C1 segment of cervical spinal cord (tissue), 14 donors: ENCODE measurements around the gene JARID2.

Experiments used
- DNase-seq, 14 donors: peaks; one replicate each; lab custom pipeline; 2025; lab: John Stamatoyannopoulos, UW

Gene JARID2

DNA sequence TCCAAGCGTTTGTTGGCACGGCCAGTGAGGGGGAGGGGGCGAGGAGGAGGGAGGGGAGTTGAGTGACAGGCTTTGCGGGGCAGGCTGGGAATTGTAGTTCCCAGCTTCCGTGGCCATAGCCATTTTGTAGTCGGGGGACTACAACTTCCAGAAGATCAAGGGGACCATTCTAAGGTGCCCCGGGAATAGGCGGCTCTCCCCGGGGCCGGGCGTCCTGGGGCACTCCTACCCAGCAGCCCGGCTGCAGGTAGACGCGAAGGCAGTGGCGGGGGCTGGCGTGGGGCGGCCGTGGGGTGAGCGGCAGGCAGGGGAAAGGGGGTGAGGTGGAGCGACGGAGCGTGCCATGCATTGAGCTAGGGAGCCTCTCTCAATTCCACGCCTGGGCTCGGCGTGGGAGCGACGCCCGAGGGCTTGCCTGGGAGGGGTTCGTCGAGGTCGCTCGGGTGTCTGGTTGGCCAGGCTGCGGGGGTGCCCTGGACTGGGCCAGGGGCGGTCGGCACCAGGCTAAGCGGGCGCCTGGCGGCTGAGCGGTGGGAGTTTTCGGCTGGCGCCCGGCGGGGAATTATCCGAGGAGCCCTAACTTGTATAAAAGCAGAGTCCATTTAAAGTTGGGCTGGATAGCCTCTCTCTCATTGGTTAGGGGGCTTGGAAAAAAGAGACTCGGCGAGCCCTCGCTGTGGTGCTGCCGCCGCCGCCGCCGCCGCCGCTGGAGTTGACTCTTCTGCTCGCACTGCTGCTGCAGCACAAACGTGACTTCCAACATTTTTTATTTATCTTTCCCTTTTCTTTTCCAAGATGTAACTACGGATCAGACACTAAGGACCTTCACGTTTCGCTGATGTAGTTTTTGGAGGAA lies at the start of gene JARID2:
Gene JARID2, plus strand, starts transcription at position 709 of the 856 bp plus-strand sequence. CDS start 471 bp downstream, outside the sequence.
- peak; percentile 95 to 100 (median 98) for DNase-seq

GRCh38 chr6:15200087-15200486 lies 45.8 kb upstream of the JARID2 start:
- DNase-seq = no peak

GRCh38 chr6:15205321-15205720 lies 40.5 kb upstream of the JARID2 start:
- no peak for DNase-seq

DNA sequence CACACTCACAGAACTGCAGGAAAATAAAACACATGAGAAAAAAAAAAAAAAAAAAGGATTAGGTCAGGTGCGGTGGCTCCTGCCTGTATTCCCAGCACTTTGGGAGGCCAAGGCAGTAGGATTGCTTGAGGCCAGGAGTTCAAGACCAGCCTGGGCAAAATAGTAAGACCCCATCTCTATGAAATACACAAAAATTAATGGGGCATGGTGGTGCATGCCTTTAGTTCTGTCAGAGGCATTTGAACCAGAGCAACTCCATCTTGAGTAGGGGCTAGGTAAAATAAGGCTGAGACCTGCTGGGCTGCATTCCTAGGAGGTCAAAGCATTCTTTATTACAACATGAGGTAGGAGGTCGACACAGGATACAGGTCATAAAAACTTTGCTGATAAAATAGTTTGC lies 39.0 kb upstream of the JARID2 start:
- no peak for DNase-seq

DNA sequence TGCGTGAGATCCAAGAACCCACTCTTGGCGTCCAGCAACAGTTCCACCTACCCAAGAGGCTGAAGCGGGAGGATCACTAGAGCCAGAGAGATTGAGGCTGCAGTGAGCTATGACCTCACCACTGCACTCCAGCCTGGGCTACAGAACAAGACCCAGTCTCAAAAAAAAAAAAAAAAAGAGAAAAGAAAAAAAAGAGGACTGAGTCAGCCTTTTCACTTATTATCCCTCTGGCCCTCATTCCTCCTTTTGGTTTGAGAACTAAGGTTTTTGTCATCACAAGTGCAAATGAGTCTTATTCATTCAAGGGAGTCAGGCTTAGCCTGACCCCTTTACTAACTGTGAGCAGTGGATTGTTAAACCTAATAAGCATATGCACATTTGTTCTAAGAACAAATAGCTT lies 37.9 kb upstream of the JARID2 start:
- no peak for DNase-seq

GRCh38 chr6:15213838-15214400 lies 31.9 kb upstream of the JARID2 start:
- DNase-seq = no peak

- no peak for DNase-seq
Measured at GRCh38 chr6:15218401-15218800, 27.5 kb upstream of the JARID2 start.

DNA sequence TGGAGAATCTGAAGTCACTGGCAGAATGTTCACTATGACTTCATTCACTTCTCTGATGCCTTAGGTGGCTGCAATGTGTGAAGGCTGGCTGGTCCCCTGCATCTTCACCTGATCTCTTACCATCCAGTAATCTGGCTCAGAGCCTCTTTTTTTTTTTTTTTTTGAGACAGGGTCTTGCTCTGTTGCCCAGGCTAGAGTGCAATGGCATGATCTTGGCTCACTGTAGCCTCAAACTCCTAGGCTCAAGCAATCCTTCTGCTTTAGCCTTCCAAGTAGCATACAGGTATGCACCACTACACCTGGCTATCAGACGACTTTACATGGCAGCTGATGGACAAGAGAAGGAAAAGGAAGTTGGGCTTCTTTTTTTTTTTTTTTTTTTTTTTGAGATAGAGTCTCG lies 25.8 kb upstream of the JARID2 start:
- DNase-seq = no peak

GRCh38 chr6:15227827-15228318 lies 18.0 kb upstream of the JARID2 start:
- DNase-seq = no peak

DNA sequence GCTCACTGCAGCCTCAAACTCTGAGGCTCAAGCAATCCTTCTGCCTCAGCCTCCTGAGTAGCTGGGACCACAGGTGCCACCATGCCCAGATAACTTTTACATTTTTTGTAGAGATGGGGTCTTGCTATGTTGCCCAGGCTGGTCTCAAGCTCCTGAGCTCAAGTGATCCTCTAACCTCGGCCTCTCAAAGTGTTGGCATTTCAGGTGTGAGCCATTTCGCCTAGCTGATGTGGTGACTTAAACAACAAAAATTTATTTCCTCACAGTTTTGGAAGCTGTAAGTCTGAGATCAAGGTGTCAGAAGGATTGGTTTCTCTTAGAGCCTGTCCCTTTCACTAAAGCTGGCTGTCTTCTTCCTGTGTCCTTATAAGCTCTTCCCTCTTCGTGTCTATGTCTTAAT lies 15.0 kb upstream of the JARID2 start:
- DNase-seq = no peak

DNA sequence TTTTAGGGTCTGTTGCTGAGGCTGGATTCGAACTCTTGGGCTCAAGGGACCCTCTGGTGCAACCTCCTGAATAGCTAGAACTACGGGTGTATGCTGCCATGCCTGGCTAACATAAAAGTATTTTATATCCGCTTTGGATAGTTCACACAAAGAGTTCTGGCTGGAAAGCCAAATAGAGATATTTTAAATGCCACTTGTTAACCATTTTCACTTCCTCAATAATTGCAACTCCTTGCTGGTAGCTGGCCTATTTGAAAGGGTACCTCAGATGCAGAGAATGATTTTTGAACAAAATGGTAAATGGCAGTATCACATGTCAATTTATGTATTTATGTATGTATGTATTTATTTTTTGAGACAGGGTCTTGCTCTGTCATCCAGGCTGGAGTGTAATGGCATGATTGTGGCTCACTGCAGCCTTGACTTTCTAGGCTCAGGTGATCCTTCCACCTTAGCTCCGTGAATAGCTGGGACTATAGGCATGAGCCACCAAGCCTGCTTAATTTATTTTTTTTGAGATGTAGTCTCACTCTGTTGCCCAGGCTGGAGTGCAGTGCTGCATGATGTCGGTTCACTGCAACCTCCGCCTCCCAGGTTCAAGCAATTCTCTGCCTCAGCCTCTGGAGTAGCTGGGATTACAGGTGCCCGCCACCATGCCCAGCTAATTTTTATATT lies 12.9 kb upstream of the JARID2 start:
- DNase-seq = no peak

DNA sequence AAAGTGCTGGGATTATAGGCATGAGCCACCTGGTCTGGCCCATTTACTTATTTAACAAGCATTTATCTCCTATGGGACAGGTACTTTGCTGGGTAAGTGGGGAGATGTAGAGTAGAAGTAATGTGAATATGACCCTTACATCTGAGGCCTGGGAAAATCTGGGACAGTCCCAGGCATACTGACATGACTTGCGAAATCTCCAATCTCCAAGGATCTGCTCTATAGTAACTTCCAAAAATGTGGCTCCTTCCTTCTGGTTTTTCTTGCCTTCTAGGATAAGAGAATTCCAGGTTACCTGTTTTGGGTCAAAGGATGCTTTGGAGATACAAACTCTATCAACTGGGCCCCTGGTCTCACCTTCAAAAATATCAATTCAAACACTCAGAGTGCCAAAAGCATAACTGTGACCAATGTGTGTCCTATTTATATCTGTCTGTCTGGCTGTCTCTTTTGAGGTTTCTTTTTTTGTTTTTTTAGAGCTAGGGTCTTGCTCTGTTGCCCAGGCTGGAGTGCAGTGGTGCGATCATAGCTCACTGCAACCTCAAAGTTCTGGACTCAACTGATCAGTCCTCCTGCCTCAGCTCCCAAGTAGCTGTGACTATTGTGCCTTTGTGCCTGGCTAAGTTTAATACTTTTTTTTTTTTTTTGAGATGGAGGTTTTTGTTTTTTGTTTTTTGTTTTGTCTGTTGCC lies 11.7 kb upstream of the JARID2 start:
- no peak for DNase-seq

GRCh38 chr6:15239616-15240364 lies 6.1 kb upstream of the JARID2 start:
- DNase-seq = no peak

- DNase-seq = no peak
Measured at GRCh38 chr6:15242503-15242902, 3.4 kb upstream of the JARID2 start.

DNA sequence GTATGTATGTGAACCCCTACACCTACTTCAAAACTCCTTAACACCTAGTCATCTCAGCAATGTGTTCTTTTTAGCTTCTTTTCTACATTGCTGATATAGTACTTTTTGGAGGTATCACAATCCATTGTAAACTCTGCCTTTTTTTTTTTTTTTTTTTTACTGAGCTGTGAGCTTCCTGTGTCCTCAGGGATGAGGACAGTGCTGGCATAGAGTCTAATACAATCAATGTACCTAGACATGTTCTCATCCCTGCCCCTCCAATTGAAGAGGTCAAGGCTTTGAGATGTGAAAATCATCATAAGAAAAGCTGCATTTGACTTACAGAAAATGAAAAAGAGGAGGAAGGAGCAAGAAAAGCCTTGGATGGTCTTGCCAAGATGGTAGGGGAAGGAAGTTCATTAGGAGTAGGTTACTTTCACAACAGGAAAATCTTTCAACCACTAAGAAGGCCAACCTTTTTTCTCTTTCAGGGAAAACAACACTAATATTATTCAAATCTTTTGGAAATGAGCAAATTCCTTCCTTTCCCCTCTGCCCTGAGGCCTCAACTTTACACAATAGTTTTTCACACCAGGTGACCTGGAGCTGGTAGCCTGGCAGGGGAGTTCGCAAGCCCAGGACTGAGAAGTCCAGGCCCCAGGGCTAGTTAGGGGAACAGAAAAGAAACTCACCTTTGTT lies 2.8 kb upstream of the JARID2 start:
- DNase-seq = no peak

DNA sequence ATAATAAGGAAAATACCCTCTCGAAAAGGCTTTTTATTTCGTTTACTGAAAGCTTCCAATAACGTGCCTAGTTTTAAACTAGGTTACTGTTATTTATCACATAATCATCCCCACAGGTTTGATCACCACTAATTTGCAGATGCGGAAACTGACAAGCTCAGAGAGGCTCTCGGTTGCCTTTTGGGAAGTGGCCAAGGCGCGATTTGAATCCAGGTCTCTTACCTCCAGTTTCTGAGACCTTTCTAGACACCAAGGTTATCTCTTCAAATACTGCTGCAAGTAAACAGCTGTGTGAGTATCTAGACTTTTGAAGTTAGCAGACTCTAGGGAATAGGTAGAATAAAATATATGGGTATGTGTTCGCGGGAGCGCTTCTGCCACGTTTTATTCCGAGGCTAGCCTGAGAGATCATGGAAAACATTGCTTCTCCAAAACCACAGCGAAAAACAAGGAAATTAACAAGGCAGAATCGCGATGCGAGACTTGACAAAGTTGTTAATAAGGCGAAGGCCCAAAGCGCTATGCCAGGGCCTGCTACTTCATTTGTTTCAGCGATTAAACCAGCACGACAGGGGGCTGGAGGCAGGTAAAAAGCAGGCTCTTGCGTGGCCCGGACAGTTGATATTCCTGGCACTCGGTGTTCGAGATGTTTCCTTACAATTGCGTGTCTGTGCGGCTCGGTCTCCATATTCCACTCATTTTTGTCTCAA lies 1.8 kb upstream of the JARID2 start:
- DNase-seq = peak in 1 of 14 donors; percentile 55

GRCh38 chr6:15244620-15245360 lies 1.1 kb upstream of the JARID2 start:
- DNase-seq = peak in 6 of 14 donors; percentile 65 to 85 (median 74)

DNA sequence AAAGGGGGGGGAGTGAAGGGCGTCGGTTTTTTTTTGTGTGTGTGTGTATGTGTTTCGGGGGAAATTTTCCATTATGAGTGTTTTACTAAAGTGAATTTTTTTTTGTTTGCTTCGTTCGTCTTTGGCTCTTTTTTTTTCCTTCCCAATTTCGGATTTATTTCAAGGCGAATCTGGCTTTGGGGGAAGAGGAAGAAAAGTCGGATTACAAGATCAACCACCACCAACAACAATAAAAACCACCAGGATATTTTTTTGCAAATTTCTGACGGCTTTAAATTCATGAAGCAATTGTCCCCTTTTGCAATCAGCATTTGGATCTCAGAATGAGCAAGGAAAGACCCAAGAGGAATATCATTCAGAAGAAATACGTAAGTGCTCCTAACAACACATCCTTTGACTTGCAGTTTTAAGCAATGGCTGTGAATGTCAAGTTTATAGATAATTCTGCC lies 372 bp downstream of the JARID2 start:
- no peak for DNase-seq
